WI38 (cell line): ENCODE measurements around the gene UBE2R2.

Source experiments
- H3K4me3 ChIP-seq: 2 replicates; pipeline ENCODE4 v1.5.1; 2011; ENCODE audit warnings: low read depth, mild to moderate bottlenecking, control low read depth, low read length
- TF ChIP-seq, protein P1 (sequence below): IDR thresholded peaks from 2 replicates; pipeline ENCODE4 v1.5.1; 2012; ENCODE audit warnings: low read depth, mild to moderate bottlenecking, control low read depth, low read length

UBE2R2 gene

DNA sequence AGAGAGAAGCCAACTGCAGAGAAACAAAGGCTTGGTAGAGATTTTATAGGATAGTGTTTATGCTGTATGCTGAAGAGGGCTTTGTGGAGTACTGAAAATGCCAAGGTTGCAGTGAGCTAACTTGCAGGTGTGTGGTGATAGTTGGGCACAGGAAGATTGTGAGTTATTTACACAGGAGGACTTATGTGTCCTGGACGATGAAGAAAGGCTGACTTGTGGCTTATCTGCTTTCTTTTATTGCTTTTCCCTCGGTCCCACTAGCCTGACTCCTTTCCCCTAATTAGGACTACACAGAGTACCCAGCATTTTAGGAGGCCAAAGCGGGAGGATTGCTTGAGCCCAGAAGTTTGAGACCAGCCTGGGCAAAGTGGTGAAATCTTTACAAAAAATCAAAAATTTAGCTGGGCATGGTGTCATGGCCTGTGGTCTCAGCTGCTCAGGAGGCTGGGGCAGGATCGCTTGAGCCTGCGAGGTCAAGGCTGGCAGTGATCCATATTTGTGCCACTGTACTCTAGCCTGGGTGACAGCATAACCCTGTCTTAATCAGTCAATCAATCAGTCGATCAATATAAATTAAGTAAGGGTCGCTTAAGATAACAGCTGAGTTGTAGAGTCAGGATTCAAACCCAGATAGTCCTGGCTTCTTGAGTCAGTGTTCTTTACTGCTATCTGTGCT is 61.9 kb downstream of the UBE2R2 start:
- TF ChIP-seq, protein P1, sequence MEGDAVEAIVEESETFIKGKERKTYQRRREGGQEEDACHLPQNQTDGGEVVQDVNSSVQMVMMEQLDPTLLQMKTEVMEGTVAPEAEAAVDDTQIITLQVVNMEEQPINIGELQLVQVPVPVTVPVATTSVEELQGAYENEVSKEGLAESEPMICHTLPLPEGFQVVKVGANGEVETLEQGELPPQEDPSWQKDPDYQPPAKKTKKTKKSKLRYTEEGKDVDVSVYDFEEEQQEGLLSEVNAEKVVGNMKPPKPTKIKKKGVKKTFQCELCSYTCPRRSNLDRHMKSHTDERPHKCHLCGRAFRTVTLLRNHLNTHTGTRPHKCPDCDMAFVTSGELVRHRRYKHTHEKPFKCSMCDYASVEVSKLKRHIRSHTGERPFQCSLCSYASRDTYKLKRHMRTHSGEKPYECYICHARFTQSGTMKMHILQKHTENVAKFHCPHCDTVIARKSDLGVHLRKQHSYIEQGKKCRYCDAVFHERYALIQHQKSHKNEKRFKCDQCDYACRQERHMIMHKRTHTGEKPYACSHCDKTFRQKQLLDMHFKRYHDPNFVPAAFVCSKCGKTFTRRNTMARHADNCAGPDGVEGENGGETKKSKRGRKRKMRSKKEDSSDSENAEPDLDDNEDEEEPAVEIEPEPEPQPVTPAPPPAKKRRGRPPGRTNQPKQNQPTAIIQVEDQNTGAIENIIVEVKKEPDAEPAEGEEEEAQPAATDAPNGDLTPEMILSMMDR = no peak
- no peak overlapping the region for H3K4me3 ChIP-seq

DNA sequence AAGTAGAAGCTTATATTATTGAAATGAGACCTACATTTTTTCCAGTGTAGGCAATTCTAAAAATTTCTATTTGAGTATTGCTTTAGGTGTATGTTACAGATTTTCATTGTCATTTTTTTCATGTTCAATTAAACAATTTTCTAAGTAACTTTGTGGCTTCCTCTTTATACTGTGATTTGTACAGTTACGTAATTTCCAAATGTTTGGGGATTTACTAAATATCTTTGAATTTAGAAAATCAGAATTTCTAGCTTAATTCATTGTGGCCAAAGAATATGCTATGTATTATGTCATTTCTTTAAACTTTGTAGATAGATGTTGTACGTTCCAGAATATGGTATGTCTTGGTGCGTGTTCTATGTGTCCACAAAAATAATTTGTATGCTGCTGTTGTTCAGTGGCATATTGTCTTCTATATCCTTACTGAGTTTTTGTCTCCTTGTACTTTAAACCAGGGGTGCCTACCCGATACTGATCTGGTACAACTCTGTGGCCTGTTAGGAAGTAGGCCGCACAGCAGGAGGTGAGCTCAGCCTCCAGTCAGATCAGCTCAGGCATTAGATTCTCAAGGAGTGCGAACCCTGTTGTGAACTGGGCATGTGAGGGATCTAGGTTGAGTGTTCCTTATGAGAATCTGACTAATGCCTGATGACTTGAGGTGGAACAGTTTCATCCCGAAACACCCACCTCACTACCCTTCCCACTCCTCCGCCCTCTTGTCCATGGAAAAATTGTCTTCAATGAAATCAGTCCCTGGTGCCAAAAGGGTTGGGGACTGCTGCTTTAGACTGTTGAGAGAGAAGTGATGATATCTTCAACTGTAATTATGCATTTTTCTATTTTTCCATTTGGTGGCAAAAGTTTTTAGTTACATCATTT is 63.5 kb downstream of the UBE2R2 start:
- TF ChIP-seq, protein P1 = no peak
- H3K4me3 ChIP-seq = no peak overlapping the region

DNA sequence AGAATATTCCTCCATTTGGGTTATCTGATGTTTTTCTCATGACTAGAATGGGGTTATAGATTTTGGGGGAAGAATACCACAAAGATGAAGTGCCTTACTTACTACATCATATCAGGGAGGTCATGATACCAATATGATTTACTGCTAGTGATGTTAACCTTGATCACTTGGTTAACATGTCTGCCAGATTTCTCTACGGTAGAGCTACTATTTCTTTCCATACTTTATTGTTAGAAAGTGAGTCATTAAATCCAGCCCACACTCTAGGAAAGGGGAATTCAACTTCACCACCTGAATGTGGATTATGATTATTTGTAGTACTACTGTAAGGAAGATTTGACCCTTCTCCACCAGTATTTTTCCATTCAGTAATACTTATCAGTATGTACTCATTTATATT is 64.7 kb downstream of the UBE2R2 start:
- H3K4me3 ChIP-seq = no peak overlapping the region
- TF ChIP-seq, protein P1 = no peak

DNA sequence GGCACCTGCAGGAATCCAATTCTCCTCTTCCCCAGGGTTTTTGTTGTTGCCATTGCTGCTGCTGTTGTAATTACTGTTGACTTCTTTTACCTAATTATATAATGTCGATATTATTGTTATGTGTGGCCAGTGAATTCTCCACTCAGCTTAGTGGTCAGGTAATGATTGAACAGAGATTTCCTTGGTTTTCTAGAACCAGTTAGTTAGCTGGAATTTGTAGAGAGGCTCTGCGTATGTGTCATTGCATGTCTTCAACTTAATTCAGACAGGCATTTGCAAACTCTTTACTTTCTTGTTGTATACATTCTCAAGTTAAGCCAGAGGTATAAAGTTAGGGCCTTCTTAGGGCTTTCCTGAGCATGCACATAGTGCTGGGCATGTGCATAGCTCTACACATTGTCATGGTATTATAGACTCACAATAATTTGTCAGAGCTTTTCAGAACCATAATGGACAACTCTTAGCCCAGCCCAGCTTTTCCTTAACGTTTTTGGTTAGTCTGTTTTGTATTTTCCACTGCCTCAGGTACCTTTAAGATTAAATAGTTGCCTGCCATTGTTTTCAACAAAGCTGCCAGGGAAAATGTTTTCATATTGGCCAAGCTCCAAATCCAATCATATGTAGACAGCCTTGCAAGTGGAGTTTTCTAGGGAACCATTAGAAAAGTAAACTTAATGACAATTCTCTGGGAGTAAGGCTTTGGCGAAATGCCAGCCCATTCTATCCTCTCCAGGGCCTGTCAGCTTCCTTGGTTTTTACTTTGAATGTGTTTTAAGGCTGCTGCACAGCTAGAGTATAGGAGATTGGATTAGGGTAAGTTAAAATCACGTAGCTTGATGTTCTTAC is 68.1 kb downstream of the UBE2R2 start:
- no peak overlapping the region for H3K4me3 ChIP-seq
- TF ChIP-seq, protein P1 = no peak

DNA sequence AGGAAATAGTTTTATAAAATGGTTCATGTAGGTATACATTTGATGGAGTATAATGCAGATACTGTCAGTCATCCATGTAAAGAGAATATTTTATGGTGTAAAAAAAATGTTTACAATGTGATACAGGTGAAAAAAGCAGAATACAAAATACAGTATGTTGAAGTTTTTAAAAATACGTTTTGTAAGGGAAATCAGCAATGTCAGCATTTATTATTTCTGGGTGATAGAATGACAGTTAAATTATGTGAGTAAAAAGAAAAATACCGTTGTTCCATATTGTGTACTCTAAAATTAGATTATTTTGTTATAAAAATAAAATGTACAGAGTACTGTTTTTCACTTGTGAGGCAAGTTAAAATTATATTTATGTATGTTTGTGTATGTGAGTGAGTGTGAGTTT is 69.0 kb downstream of the UBE2R2 start:
- H3K4me3 ChIP-seq = no peak overlapping the region
- TF ChIP-seq, protein P1 = no peak

DNA sequence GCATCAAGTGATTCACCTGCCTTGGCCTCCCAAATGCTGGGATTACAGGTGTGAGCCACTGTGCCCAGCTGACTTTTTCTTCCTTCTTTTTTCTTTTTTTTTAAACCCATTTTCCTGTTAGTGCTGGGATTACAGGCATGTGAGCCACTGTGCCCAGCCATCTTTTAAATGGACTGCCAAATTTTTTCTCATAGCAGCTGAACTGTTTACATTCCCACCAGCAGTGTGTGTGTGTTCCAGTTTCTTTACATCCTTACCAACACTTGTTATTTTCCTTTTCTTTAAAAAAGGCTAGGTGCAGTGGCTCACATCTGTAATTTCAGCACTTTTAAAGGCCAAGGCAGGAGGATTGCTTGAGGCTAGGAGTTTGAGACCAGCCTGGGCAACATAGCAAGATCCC is 76.9 kb downstream of the UBE2R2 start:
- TF ChIP-seq, protein P1 = no peak

DNA sequence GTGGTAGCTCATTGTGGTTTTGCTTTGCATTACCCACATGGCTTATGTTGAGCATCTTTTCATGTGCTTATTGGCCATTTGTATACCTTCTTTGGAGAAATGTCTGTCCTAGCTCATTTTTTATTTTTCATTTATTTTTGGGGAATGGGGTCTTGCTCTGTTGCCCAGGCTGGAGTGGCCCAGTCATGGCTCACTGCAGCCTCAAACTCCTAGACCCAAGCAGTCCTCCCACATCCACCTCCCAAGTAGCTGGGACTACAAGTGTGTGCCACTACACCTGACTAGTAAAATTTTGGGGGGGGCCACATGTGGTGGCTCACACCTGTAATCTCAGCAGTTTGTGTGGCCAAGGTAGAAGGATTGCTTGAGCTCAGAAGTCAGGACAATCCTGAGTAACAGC is 77.4 kb downstream of the UBE2R2 start:
- TF ChIP-seq, protein P1 = no peak
- H3K4me3 ChIP-seq = no peak overlapping the region

More for the DNA sequence above, 76.9 kb downstream of the UBE2R2 start:
- no peak overlapping the region for H3K4me3 ChIP-seq
